Measurements from ENCODE around the gene PARD6B. TPM values are rescaled to one million over a fixed set of nuclear protein-coding genes. Genes with fewer than 3 reads are reported as not detected.

PARD6B gene
- total RNA-seq, 5 donors from 2014 or later (not counting 1 experiment from before 2014, with no cell fraction given) = 5.9 to 12.4 (median 9.4) TPM

GRCh38 chr20:50787181-50787580 is 55.8 kb downstream of the PARD6B start:
- no peak overlapping the region for H3K4me3 ChIP-seq (ENCODE audit: control insufficient read depth in 1 of 2, extremely low read depth in 1 of 2, low read length in 1 of 2)
- H3K36me3 Mint-ChIP-seq = no peaks in the 10 kb centered on the region
- ChIA-PET POLR2A (no interaction called here), CTCF (no interaction called here)
- H3K4me1 ChIP-seq (ENCODE audit: control insufficient read depth in 1 of 2, extremely low read depth in 1 of 2, insufficient read depth in 2 of 2, low read length in 2 of 2) = peaks cover 0 to 10% of the 10 kb centered on the region in 2 experiments
- DNase-seq (no peak), ATAC-seq (replicated peaks in 1 of 4) (no peak)
- WGBS (ENCODE audit: insufficient coverage) = 100% methylated on average over 1 of the region's 2 CpGs
- H3K4me3 Mint-ChIP-seq = no peak overlapping the region
- peaks cover 2 to 7% (median 4%) of the 10 kb centered on the region in 3 donors for H3K4me1 Mint-ChIP-seq
- no peak overlapping the region for H3K27ac ChIP-seq (ENCODE audit: low read length)
- no peak overlapping the region for H3K27ac Mint-ChIP-seq
- no peaks in the 10 kb centered on the region for H3K36me3 ChIP-seq (ENCODE audit: control insufficient read depth in 2 of 2, extremely low read depth in 1 of 2, insufficient read depth in 1 of 2, low read length in 1 of 2)
- H3K9me3 ChIP-seq = no peaks in the 10 kb centered on the region
- H3K9me3 Mint-ChIP-seq = no peaks in the 10 kb centered on the region
- H3K27me3 Mint-ChIP-seq = no peaks in the 10 kb centered on the region
- peaks cover 0 to 5% of the 10 kb centered on the region in 2 experiments for H3K27me3 ChIP-seq (replicated peaks in 1 of 2; ENCODE audit: control insufficient read depth in 2 of 2, extremely low read depth in 1 of 2, insufficient read depth in 2 of 2, low read length in 1 of 2)

- Mint-ChIP-seq H3K9me3 (no peaks in the 10 kb centered on the region), H3K4me3 (no peak overlapping the region), H3K27me3 (no peaks in the 10 kb centered on the region), H3K36me3 (no peaks in the 10 kb centered on the region), H3K27ac (no peak overlapping the region), H3K4me1 (peaks cover 2 to 7% (median 4%) of the 10 kb centered on the region in 3 donors)
- ATAC-seq (replicated peaks in 1 of 4) (no peak), DNase-seq (no peak)
- H3K27ac ChIP-seq (ENCODE audit: low read length) = no peak overlapping the region
- WGBS (ENCODE audit: insufficient coverage) = 84% methylated on average over 8 of the region's 18 CpGs
- H3K36me3 ChIP-seq (ENCODE audit: control insufficient read depth in 2 of 2, extremely low read depth in 1 of 2, insufficient read depth in 1 of 2, low read length in 1 of 2) = no peaks in the 10 kb centered on the region
- no peaks in the 10 kb centered on the region for H3K9me3 ChIP-seq
- ChIA-PET POLR2A (no interaction called here), CTCF (interaction anchor here (0.5 to 1.2 kb wide), 5 partner anchors 8 to 237 kb away, joined by 3 read pairs; no protein-coding TSS in a partner anchor)
- peaks cover 0 to 5% of the 10 kb centered on the region in 2 experiments for H3K27me3 ChIP-seq (replicated peaks in 1 of 2; ENCODE audit: control insufficient read depth in 2 of 2, extremely low read depth in 1 of 2, insufficient read depth in 2 of 2, low read length in 1 of 2)
- H3K4me1 ChIP-seq (ENCODE audit: control insufficient read depth in 1 of 2, extremely low read depth in 1 of 2, insufficient read depth in 2 of 2, low read length in 2 of 2) = peaks cover 0 to 10% of the 10 kb centered on the region in 2 experiments
- H3K4me3 ChIP-seq (ENCODE audit: control insufficient read depth in 1 of 2, extremely low read depth in 1 of 2, low read length in 1 of 2) = no peak overlapping the region
Observed at GRCh38 chr20:50788045-50788991, 56.9 kb downstream of the PARD6B start.

- Histone ChIP-seq H3K9me3 (no peaks in the 10 kb centered on the region), H3K27ac (ENCODE audit: low read length) (peak overlapping the region; percentile 93), H3K4me3 (ENCODE audit: control insufficient read depth in 1 of 2, extremely low read depth in 1 of 2, low read length in 1 of 2) (no peak overlapping the region), H3K4me1 (ENCODE audit: control insufficient read depth in 1 of 2, extremely low read depth in 1 of 2, insufficient read depth in 2 of 2, low read length in 2 of 2) (peaks cover 0 to 19% of the 10 kb centered on the region in 2 experiments), H3K36me3 (ENCODE audit: control insufficient read depth in 2 of 2, extremely low read depth in 1 of 2, insufficient read depth in 1 of 2, low read length in 1 of 2) (no peaks in the 10 kb centered on the region), H3K27me3 (replicated peaks in 1 of 2; ENCODE audit: control insufficient read depth in 2 of 2, extremely low read depth in 1 of 2, insufficient read depth in 2 of 2, low read length in 1 of 2) (peaks cover 0 to 2% of the 10 kb centered on the region in 2 experiments)
- H3K27ac Mint-ChIP-seq = peak overlapping the region; percentile 57 to 91
- 76% methylated on average over 4 of the region's 11 CpGs for WGBS (ENCODE audit: insufficient coverage)
- DNase-seq = no peak
- no peak for ATAC-seq (replicated peaks in 1 of 4)
- H3K27me3 Mint-ChIP-seq = no peaks in the 10 kb centered on the region
- H3K4me3 Mint-ChIP-seq = peak overlapping the region in 1 of 3 donors; percentile 30
- no peaks in the 10 kb centered on the region for H3K36me3 Mint-ChIP-seq
- H3K9me3 Mint-ChIP-seq = no peaks in the 10 kb centered on the region
- H3K4me1 Mint-ChIP-seq = peaks cover 4 to 11% (median 8%) of the 10 kb centered on the region in 3 donors
- CTCF ChIA-PET = interaction anchor here (0.6 to 2.1 kb wide), 11 partner anchors 37 to 517 kb away, joined by 3 to 12 read pairs (median 5); partner anchors contain the start of genes ADNP (in 2 of the 2), DPM1 (in 1 of the 2) and MOCS3 (in 1 of the 2)
- POLR2A ChIA-PET = interaction anchor here in 1 of 2 donors (0.9 to 1.5 kb wide), 2 partner anchors 28 to 168 kb away, joined by 4 to 7 read pairs; no protein-coding TSS in a partner anchor
Observed at GRCh38 chr20:50789968-50790650, 58.7 kb downstream of the PARD6B start.

- Histone ChIP-seq H3K4me1 (ENCODE audit: control insufficient read depth in 1 of 2, extremely low read depth in 1 of 2, insufficient read depth in 2 of 2, low read length in 2 of 2) (peaks cover 2 to 21% of the 10 kb centered on the region in 2 experiments), H3K36me3 (ENCODE audit: control insufficient read depth in 2 of 2, extremely low read depth in 1 of 2, insufficient read depth in 1 of 2, low read length in 1 of 2) (no peaks in the 10 kb centered on the region), H3K27ac (ENCODE audit: low read length) (peak overlapping the region; percentile 93), H3K9me3 (no peaks in the 10 kb centered on the region), H3K4me3 (ENCODE audit: control insufficient read depth in 1 of 2, extremely low read depth in 1 of 2, low read length in 1 of 2) (peak overlapping the region in 1 of 2 donors; percentile 35), H3K27me3 (replicated peaks in 1 of 2; ENCODE audit: control insufficient read depth in 2 of 2, extremely low read depth in 1 of 2, insufficient read depth in 2 of 2, low read length in 1 of 2) (peaks cover 0 to under 1% of the 10 kb centered on the region in 2 experiments)
- WGBS (ENCODE audit: insufficient coverage) = 16% methylated on average over 10 of the region's 23 CpGs
- no peaks in the 10 kb centered on the region for H3K9me3 Mint-ChIP-seq
- peak overlapping the region; percentile 86 to 91 for H3K27ac Mint-ChIP-seq
- ATAC-seq (replicated peaks in 1 of 4) (peak; percentile 59 to 69 (median 62)), DNase-seq (peak; percentile 43 to 84 (median 67))
- H3K27me3 Mint-ChIP-seq = no peaks in the 10 kb centered on the region
- POLR2A ChIA-PET = interaction anchor here in 1 of 2 donors (0.9 to 1.5 kb wide), 2 partner anchors 28 to 167 kb away, joined by 4 to 7 read pairs; no protein-coding TSS in a partner anchor
- no peaks in the 10 kb centered on the region for H3K36me3 Mint-ChIP-seq
- peaks cover 8 to 15% (median 11%) of the 10 kb centered on the region in 3 donors for H3K4me1 Mint-ChIP-seq
- peak overlapping the region in 1 of 3 donors; percentile 30 for H3K4me3 Mint-ChIP-seq
- CTCF ChIA-PET = interaction anchor here (0.6 to 2.1 kb wide), 14 partner anchors 37 to 675 kb away, joined by 3 to 12 read pairs (median 4); partner anchors contain the start of genes ADNP (in 2 of the 2), DPM1 (in 1 of the 2) and MOCS3 (in 1 of the 2)
Observed at GRCh38 chr20:50790651-50791277, 59.4 kb downstream of the PARD6B start.

GRCh38 chr20:50792708-50793574 is 61.6 kb downstream of the PARD6B start:
- CTCF ChIA-PET = interaction anchor here (0.5 to 2.2 kb wide), 20 partner anchors 9 to 1291 kb away, joined by 3 to 56 read pairs (median 4); partner anchors contain the start of genes ADNP (in 2 of the 2), DPM1 (in 1 of the 2) and MOCS3 (in 1 of the 2)
- H3K27ac Mint-ChIP-seq = peak overlapping the region in 1 of 2 donors; percentile 60
- peak overlapping the region in 2 of 3 donors; percentile 57 to 73 for H3K4me3 Mint-ChIP-seq
- H3K27ac ChIP-seq (ENCODE audit: low read length) = no peak overlapping the region
- H3K4me1 ChIP-seq (ENCODE audit: control insufficient read depth in 1 of 2, extremely low read depth in 1 of 2, insufficient read depth in 2 of 2, low read length in 2 of 2) = peaks cover 2 to 27% of the 10 kb centered on the region in 2 experiments
- H3K4me1 Mint-ChIP-seq = peaks cover 11 to 23% (median 18%) of the 10 kb centered on the region in 3 donors
- 96% methylated on average over 11 of the region's 14 CpGs for WGBS (ENCODE audit: insufficient coverage)
- H3K36me3 Mint-ChIP-seq = no peaks in the 10 kb centered on the region
- H3K9me3 ChIP-seq = no peaks in the 10 kb centered on the region
- no peak overlapping the region for H3K4me3 ChIP-seq (ENCODE audit: control insufficient read depth in 1 of 2, extremely low read depth in 1 of 2, low read length in 1 of 2)
- H3K27me3 ChIP-seq (replicated peaks in 1 of 2; ENCODE audit: control insufficient read depth in 2 of 2, extremely low read depth in 1 of 2, insufficient read depth in 2 of 2, low read length in 1 of 2) = no peaks in the 10 kb centered on the region
- no peak for ATAC-seq (replicated peaks in 1 of 4)
- no peak for DNase-seq
- no peaks in the 10 kb centered on the region for H3K36me3 ChIP-seq (ENCODE audit: control insufficient read depth in 2 of 2, extremely low read depth in 1 of 2, insufficient read depth in 1 of 2, low read length in 1 of 2)
- H3K9me3 Mint-ChIP-seq = no peaks in the 10 kb centered on the region
- no peaks in the 10 kb centered on the region for H3K27me3 Mint-ChIP-seq
- POLR2A ChIA-PET = interaction anchor here in 1 of 2 donors (0.6 kb wide), 2 partner anchors 129 to 167 kb away, joined by 3 to 5 read pairs; no protein-coding TSS in a partner anchor

Data from T-cell (primary cell).